ENCODE results near the gene TTLL4.

Gene TTLL4

DNA sequence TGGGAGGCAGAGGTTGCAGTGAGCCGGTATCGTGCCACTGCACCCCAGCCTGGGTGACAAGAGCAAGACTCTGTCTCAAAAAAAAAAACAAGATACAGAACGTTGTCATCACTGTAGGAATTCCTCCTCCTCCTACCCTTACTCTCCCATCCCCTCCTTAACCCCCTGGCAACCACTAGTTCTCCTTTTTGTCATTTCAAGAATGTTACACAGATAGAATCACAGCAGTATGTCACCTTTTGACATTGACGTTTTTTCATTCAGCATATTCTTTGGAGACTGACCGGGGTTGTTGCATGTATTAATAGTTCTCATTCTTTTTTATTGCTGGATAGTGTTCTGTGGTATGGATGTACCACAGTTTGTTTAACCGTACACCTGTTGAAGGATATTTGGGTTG, 32.4 kb downstream of the TTLL4 start:
- TF ChIP-seq, protein P1, sequence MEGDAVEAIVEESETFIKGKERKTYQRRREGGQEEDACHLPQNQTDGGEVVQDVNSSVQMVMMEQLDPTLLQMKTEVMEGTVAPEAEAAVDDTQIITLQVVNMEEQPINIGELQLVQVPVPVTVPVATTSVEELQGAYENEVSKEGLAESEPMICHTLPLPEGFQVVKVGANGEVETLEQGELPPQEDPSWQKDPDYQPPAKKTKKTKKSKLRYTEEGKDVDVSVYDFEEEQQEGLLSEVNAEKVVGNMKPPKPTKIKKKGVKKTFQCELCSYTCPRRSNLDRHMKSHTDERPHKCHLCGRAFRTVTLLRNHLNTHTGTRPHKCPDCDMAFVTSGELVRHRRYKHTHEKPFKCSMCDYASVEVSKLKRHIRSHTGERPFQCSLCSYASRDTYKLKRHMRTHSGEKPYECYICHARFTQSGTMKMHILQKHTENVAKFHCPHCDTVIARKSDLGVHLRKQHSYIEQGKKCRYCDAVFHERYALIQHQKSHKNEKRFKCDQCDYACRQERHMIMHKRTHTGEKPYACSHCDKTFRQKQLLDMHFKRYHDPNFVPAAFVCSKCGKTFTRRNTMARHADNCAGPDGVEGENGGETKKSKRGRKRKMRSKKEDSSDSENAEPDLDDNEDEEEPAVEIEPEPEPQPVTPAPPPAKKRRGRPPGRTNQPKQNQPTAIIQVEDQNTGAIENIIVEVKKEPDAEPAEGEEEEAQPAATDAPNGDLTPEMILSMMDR (IDR thresholded peaks at IDR 0.05; ENCODE audit: low read length, missing control alignments) = no peak
- no peak overlapping the region for H3K4me3 ChIP-seq (replicated peaks; ENCODE audit: low read depth, low read length)
- no peak for DNase-seq (ENCODE audit: low read depth)

DNA sequence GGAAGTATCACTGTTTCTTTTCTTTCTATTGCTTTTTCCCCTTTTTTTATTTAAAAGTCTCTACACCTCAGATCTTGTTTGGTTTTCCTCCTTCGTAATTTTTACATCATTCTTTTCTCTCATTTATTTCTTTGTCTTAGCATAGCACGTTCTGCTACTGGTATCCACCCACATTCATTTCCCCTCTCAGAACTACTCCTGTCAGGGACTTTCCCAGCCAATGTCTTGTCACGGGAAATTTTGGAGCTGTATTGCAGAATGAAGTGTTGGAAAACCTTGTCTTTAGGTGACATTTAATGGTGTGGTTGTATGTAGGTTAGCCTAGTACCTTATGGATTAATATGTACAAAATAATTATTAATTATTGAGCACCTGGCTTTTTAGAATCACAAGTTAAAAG, 34.0 kb downstream of the TTLL4 start:
- no peak overlapping the region for H3K4me3 ChIP-seq (replicated peaks; ENCODE audit: low read depth, low read length)

DNA sequence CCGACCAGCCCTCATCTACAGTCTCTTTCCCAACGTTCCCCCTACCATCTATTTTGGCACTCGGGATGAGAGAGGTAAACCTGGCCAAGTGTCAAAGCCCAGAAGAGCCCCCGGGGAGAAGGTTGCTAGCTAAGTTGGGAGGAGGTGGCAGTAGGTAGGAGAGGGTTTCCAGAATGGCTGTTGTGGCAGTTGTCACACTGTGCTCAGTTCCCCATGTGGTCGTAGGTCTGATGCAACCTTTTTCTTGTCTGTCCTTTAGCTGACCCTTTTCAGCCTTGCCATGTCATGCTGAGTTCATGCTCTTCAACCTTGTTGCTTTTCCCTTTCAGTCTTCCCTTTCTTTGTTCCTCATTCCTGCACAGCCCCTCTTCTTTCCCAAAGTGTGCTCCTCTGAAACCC, 34.5 kb downstream of the TTLL4 start:
- DNase-seq (ENCODE audit: low read depth) = no peak
- TF ChIP-seq, protein P1 (IDR thresholded peaks at IDR 0.05; ENCODE audit: low read length, missing control alignments) = no peak
- no peak overlapping the region for H3K4me3 ChIP-seq (replicated peaks; ENCODE audit: low read depth, low read length)

More for the DNA sequence above, 34.0 kb downstream of the TTLL4 start:
- TF ChIP-seq, protein P1 (IDR thresholded peaks at IDR 0.05; ENCODE audit: low read length, missing control alignments) = no peak
- DNase-seq (ENCODE audit: low read depth) = no peak

DNA sequence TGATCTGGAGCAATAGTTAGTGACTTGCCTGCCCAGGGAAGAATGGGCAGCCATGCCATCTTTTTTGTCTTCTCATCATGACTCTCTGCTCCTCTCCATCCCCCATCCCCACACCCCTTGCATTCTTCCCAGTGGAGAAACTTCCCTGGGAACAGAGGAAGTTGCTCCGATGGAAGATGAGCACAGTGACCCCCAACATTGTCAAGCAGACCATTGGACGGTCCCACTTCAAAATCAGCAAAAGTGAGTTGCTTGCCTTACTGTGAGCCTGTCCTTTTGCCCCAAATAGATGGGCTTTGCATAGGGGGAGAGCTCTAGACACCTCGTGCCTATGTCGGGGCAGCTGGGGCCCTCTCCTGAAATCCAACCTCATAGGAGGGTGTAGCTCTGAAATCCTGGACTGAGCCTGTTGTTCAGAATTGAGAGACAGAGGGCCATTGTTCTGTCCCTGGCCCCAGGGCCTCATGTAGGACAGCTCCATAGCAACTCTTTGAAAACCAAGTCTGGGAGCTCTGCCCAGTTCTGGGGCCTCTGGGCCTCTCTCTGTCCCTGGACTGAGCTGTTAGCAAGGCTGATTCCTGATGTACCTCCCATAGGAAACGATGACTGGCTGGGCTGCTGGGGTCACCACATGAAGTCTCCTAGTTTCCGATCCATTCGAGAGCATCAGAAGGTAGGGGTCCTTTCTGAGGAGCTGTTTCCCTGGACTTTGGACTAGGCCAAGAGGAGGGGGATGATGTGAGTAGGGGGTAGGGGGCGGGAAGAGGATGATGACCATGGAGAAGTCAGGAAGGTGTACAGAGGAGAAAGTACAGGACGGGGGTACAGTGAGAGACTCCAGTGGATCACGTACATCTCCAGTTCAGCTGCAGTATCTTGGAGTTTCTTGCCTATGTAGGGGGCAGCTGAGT, 35.2 kb downstream of the TTLL4 start:
- TF ChIP-seq, protein P1 (IDR thresholded peaks at IDR 0.05; ENCODE audit: low read length, missing control alignments) = no peak
- H3K4me3 ChIP-seq (replicated peaks; ENCODE audit: low read depth, low read length) = no peak overlapping the region
- DNase-seq (ENCODE audit: low read depth) = peak; percentile 90

DNA sequence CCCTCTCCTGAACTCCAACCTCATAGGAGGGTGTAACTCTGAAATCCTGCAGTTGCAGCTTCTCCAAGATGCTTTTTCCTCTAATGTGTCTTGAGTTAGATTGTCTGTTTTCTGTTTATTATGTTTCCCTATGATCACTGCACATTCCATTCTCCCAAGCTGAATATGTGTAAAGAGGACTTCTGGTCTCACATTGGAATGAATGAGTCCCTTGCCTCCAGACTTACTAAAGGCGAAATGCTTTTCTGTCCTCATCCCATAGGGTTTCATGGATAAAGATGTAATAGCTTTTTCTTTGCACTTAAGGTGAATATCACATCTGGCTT, 35.8 kb downstream of the TTLL4 start:
- TF ChIP-seq, protein P1 (IDR thresholded peaks at IDR 0.05; ENCODE audit: low read length, missing control alignments) = no peak
- no peak overlapping the region for H3K4me3 ChIP-seq (replicated peaks; ENCODE audit: low read depth, low read length)
- DNase-seq (ENCODE audit: low read depth) = no peak

DNA sequence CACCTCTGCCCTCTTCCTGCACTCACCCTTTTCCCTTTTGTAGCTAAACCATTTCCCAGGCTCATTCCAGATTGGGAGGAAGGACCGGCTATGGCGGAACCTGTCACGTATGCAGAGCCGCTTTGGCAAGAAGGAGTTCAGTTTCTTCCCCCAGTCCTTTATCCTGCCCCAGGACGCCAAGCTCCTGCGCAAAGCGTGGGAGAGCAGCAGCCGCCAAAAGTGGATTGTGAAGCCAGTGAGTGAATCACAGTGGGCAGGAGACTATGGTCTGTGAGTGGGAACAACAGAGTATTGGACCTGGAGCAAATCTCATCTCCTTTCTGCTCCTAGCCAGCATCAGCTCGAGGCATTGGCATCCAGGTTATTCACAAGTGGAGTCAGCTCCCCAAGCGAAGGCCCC, 36.3 kb downstream of the TTLL4 start:
- no peak overlapping the region for H3K4me3 ChIP-seq (replicated peaks; ENCODE audit: low read depth, low read length)
- TF ChIP-seq, protein P1 (IDR thresholded peaks at IDR 0.05; ENCODE audit: low read length, missing control alignments) = no peak
- no peak for DNase-seq (ENCODE audit: low read depth)

Measured in fibroblast of pulmonary artery (primary cell).